ENCODE results near the gene NPFF. TPM values are rescaled to one million over a fixed set of nuclear protein-coding genes. Genes with fewer than 3 reads are reported as not detected.

NPFF gene
- polyA plus RNA-seq, 1 experiment, result not detected

DNA sequence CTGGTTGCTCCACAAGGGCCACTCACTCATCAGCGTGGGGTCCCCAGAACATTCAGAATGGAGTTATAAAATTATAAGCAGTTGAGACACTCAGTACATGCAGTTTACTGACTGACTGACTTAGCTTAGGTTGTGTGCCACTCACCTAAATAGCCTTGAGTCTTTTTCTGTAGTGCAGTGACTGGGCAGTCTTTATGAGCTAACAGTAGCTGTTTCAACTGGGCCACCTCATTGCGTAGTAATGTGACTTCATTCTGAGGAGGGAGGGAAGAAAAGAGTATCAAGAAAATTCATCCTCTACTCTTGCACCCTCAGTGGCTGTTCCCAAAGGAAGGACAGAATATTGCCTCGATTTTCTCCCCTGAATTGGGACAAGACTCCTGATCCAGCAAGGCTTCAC lies 15.8 kb upstream of the NPFF start:
- DNase-seq (ENCODE audit: low read depth), result no peak
- peaks cover 9% of the 10 kb centered on the region for H3K36me3 ChIP-seq (ENCODE audit: control insufficient read depth, insufficient read depth, low read length)
- TF ChIP-seq, protein P1, sequence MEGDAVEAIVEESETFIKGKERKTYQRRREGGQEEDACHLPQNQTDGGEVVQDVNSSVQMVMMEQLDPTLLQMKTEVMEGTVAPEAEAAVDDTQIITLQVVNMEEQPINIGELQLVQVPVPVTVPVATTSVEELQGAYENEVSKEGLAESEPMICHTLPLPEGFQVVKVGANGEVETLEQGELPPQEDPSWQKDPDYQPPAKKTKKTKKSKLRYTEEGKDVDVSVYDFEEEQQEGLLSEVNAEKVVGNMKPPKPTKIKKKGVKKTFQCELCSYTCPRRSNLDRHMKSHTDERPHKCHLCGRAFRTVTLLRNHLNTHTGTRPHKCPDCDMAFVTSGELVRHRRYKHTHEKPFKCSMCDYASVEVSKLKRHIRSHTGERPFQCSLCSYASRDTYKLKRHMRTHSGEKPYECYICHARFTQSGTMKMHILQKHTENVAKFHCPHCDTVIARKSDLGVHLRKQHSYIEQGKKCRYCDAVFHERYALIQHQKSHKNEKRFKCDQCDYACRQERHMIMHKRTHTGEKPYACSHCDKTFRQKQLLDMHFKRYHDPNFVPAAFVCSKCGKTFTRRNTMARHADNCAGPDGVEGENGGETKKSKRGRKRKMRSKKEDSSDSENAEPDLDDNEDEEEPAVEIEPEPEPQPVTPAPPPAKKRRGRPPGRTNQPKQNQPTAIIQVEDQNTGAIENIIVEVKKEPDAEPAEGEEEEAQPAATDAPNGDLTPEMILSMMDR (IDR thresholded peaks at IDR 0.05; ENCODE audit: insufficient read depth, low read depth, low read length), result no peak
- ChIA-PET POLR2A (no interaction called here), CTCF (interaction anchor here (1.6 to 4.4 kb wide), 2 partner anchors 14 to 223 kb away, joined by 3 to 29 read pairs; partner anchors contain the start of gene NPFF)
- no peak overlapping the region for H3K4me3 ChIP-seq (ENCODE audit: low read depth, low read length)
- no peaks in the 10 kb centered on the region for H3K27me3 ChIP-seq (ENCODE audit: control insufficient read depth, insufficient read depth, low read length)

DNA sequence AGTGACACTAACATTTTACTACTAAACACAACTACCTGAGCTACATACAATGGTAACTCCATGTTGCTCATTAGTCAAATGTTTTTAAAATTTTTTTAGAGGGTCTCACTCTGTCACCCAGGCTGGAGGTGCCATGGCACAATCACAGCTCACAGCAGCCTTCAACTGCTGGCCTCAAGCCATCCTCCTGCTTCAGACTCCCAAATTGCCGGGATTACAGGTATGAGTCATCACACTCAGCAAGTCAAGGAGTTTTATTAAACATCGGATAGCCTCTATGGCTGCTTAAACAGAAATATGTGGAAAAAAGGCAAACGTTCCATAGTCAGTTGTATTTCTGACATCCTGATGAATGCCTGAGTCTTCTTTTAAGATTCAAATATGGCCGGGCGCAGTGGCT lies 11.1 kb upstream of the NPFF start:
- POLR2A ChIA-PET, result interaction anchor here (0.6 kb wide), 1 partner anchor 162 kb away, joined by 4 read pairs; no protein-coding TSS in a partner anchor

DNA sequence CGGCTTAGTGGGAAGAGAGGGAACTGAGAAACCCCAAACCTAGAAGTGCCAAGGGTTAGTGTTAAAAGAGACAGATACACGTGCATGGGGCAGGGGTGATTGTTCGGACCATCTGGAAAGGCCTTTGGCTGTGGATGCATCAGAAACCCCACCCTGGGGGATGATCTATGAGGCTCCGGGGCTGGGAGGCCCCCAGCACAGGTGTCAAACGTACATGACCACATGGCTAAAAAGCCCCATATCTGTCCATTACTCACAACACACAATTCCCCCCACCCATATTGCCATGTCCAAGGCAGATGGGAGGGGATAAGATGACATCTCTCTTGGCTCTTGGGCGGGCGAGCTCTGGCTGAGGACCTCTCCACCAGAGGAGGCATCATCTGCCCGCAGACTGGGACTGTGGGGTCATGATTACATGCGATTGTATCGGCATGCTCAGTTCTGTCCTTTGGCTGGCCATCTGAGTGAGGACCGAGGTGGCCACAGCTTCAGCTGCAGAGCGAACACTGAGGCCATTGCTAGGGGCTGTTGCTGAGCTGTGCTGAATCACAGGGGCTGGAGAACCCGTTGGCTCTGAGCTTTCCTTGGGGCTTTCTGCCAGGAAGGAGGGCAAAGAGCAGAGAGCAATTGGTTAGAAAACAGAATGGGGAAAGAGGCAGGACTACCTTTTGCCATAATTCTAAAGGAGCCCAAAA lies 9.6 kb upstream of the NPFF start:
- DNase-seq (ENCODE audit: low read depth), result no peak
- POLR2A ChIA-PET, result no interaction called here
- Histone ChIP-seq H3K4me3 (ENCODE audit: low read depth, low read length) (no peak overlapping the region), H3K27me3 (ENCODE audit: control insufficient read depth, insufficient read depth, low read length) (no peaks in the 10 kb centered on the region), H3K36me3 (ENCODE audit: control insufficient read depth, insufficient read depth, low read length) (peaks cover 20% of the 10 kb centered on the region)
- CTCF ChIA-PET, result interaction anchor here (0.9 to 3.4 kb wide), 3 partner anchors 9 to 159 kb away, joined by 3 to 11 read pairs (median 3); partner anchors contain the start of genes ATP5MC2, NPFF and TARBP2
- TF ChIP-seq, protein P1 (IDR thresholded peaks at IDR 0.05; ENCODE audit: insufficient read depth, low read depth, low read length), result no peak

More for the DNA sequence above, 11.1 kb upstream of the NPFF start:
- peaks cover 20% of the 10 kb centered on the region for H3K36me3 ChIP-seq (ENCODE audit: control insufficient read depth, insufficient read depth, low read length)
- H3K27me3 ChIP-seq (ENCODE audit: control insufficient read depth, insufficient read depth, low read length), result no peaks in the 10 kb centered on the region
- CTCF ChIA-PET, result interaction anchor here (1.1 to 3.4 kb wide), 3 partner anchors 10 to 194 kb away, joined by 4 to 11 read pairs (median 4); partner anchors contain the start of gene NPFF
- no peak overlapping the region for H3K4me3 ChIP-seq (ENCODE audit: low read depth, low read length)
- TF ChIP-seq, protein P1 (IDR thresholded peaks at IDR 0.05; ENCODE audit: insufficient read depth, low read depth, low read length), result no peak
- no peak for DNase-seq (ENCODE audit: low read depth)

DNA sequence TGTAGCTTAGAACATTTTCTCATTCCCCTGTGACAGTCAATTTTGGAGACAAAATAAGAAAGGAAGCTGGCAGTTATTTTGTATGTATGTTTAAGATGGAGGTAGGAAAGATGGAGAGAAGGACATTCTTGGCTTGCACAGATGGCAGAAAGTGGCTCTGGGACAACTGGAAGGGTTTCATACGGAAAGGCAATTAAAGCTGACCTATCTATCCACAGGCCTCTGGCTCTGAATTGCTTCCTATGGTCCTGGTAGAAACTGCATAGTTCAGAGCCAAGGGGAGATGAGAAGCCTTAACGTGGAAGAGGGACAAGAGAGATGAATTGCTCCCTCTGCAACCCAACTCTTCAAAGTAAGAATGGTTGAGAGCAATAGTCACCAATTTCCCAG lies 8.0 kb upstream of the NPFF start:
- Histone ChIP-seq H3K27me3 (ENCODE audit: control insufficient read depth, insufficient read depth, low read length) (no peaks in the 10 kb centered on the region), H3K4me3 (ENCODE audit: low read depth, low read length) (no peak overlapping the region), H3K36me3 (ENCODE audit: control insufficient read depth, insufficient read depth, low read length) (peaks cover 20% of the 10 kb centered on the region)
- no peak for DNase-seq (ENCODE audit: low read depth)
- POLR2A ChIA-PET, result no interaction called here
- CTCF ChIA-PET, result interaction anchor here (1.6 to 3.4 kb wide), 2 partner anchors 7 to 39 kb away, joined by 5 to 11 read pairs; partner anchors contain the start of gene NPFF
- TF ChIP-seq, protein P1 (IDR thresholded peaks at IDR 0.05; ENCODE audit: insufficient read depth, low read depth, low read length), result no peak

DNA sequence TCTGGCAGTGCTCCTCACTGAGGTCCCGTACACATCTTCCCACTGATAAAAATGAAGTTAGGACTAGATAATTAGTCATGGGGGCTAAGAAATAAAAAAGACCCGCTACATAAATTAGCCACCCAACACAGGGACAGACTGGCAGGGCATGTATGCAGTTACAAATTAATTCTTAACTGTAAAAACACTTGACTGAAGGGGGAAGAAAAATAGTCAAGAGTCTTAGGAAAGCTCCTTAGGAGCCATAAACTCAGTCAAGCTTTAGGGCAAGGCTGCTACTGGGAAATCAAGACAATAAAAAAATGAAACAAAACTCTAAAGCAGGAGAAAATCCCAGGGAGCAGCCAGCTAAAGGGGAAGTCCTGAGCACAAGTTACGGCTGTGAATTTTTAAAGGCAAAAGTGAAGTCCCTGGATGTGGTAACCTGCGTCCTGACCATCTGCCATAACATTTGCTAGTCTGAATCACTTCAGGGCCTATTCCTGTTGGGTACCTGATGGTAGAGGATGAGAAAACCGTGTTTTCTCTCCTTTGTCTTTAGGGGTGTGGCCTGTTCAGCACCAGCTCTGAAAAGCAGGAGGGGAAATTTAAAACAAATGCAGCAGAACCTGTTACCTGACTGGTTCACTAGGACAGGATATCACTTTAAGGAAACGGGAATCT lies 7.5 kb upstream of the NPFF start:
- no peak for DNase-seq (ENCODE audit: low read depth)
- ChIA-PET CTCF (interaction anchor here (1.6 kb wide), 1 partner anchor 38 kb away, joined by 5 read pairs; no protein-coding TSS in a partner anchor), POLR2A (no interaction called here)
- TF ChIP-seq, protein P1 (IDR thresholded peaks at IDR 0.05; ENCODE audit: insufficient read depth, low read depth, low read length), result no peak
- H3K27me3 ChIP-seq (ENCODE audit: control insufficient read depth, insufficient read depth, low read length), result no peaks in the 10 kb centered on the region
- peaks cover 21% of the 10 kb centered on the region for H3K36me3 ChIP-seq (ENCODE audit: control insufficient read depth, insufficient read depth, low read length)
- no peak overlapping the region for H3K4me3 ChIP-seq (ENCODE audit: low read depth, low read length)
